Mesendoderm (in vitro differentiated cells): ENCODE measurements around the gene EML5.

Experiments
- DNase-seq: peaks from one replicate; pipeline ENCODE4 v3.0.0; 2013
- H2AK5ac ChIP-seq: 2 replicates; pipeline ENCODE4 v1.6.1; 2013; ENCODE audit warnings: low read length, inconsistent platforms
- H2BK120ac ChIP-seq: 2 replicates; pipeline ENCODE4 v1.6.1; 2013; ENCODE audit warnings: low read depth, mild to moderate bottlenecking, low read length, moderate library complexity, mixed read lengths
- H2BK15ac ChIP-seq: replicated peaks from 2 replicates; pipeline ENCODE4 v1.6.1; 2013; ENCODE audit warnings: low read depth, mild to moderate bottlenecking, moderate library complexity
- H2BK5ac ChIP-seq: 2 replicates; pipeline ENCODE4 v1.6.1; 2013; ENCODE audit warnings: low read length, inconsistent platforms
- H3K18ac ChIP-seq: 2 replicates; pipeline ENCODE4 v1.6.1; 2013; ENCODE audit warnings: mild to moderate bottlenecking, low read length, mixed read lengths
- H3K23ac ChIP-seq: one replicate; pipeline ENCODE4 v1.6.1; 2013; ENCODE audit warnings: low read length
- H3K27ac ChIP-seq: 2 replicates; pipeline ENCODE4 v1.5.1; 2013; ENCODE audit warnings: low read depth, mild to moderate bottlenecking, inconsistent platforms, low read length, moderate library complexity
- H3K27me3 ChIP-seq: 2 replicates; pipeline ENCODE4 v1.6.1; 2013; ENCODE audit warnings: low read length, control low read depth, mild to moderate bottlenecking, inconsistent platforms; ENCODE audit not compliant: insufficient read depth, poor library complexity
- H3K36me3 ChIP-seq: 2 replicates; pipeline ENCODE4 v1.6.1; 2013; ENCODE audit warnings: low read length, inconsistent platforms; ENCODE audit not compliant: control insufficient read depth, insufficient read depth
- H3K4ac ChIP-seq: one replicate; pipeline ENCODE4 v1.6.1; 2013; ENCODE audit warnings: low read depth, mild to moderate bottlenecking, low read length, moderate library complexity
- H3K4me1 ChIP-seq: 2 replicates; pipeline ENCODE4 v1.6.1; 2013; ENCODE audit warnings: low read depth, low read length, inconsistent platforms; ENCODE audit not compliant: control insufficient read depth
- H3K4me2 ChIP-seq: 2 replicates; pipeline ENCODE4 v1.6.1; 2013; ENCODE audit warnings: low read length
- H3K4me3 ChIP-seq: 2 replicates; pipeline ENCODE4 v1.5.1; 2013; ENCODE audit warnings: mild to moderate bottlenecking, low read length
- H3K56ac ChIP-seq: one replicate; pipeline ENCODE4 v1.6.1; 2013; ENCODE audit warnings: low read length
- H3K79me1 ChIP-seq: 2 replicates; pipeline ENCODE4 v1.6.1; 2013; ENCODE audit warnings: low read length, inconsistent platforms
- H3K79me2 ChIP-seq: 2 replicates; pipeline ENCODE4 v1.6.1; 2013; ENCODE audit warnings: mild to moderate bottlenecking, low read length; ENCODE audit not compliant: control insufficient read depth, insufficient read depth
- H3K9ac ChIP-seq: 2 replicates; pipeline ENCODE4 v1.6.1; 2013; ENCODE audit warnings: low read length, inconsistent platforms
- H4K5ac ChIP-seq: one replicate; pipeline ENCODE4 v1.6.1; 2013; ENCODE audit warnings: low read length
- H4K8ac ChIP-seq: one replicate; pipeline ENCODE4 v1.6.1; 2013; ENCODE audit warnings: low read depth, mild to moderate bottlenecking, control low read depth, low read length, moderate library complexity
- WGBS: extraction: QIAGEN DNeasy Blood & Tissue Kit; methylation state at CpG from one replicate; pipeline ENCODE4 v1.1.7; 2013; ENCODE audit warnings: low lambda C conversion rate, missing lambda C conversion rate; ENCODE audit not compliant: insufficient coverage; ENCODE audit errors: extremely low coverage; 5-methylcytosine and 5-hydroxymethylcytosine counted together

The EML5 gene

GRCh38 chr14:88604212-88604611 lies 188.5 kb downstream of the EML5 start:
- Histone ChIP-seq H2AK5ac (no peak overlapping the region), H4K8ac (no peak overlapping the region), H3K79me1 (peaks cover 2% of the 10 kb centered on the region), H2BK120ac (no peak overlapping the region), H3K4me3 (no peak overlapping the region), H3K23ac (no peak overlapping the region), H3K36me3 (peaks cover 14% of the 10 kb centered on the region), H2BK15ac (no peak overlapping the region), H3K56ac (no peak overlapping the region), H3K4ac (no peak overlapping the region), H2BK5ac (no peak overlapping the region), H3K4me1 (peaks cover 1% of the 10 kb centered on the region), H3K18ac (no peak overlapping the region), H3K27me3 (no peaks in the 10 kb centered on the region), H3K27ac (no peak overlapping the region), H4K5ac (no peak overlapping the region), H3K9ac (no peak overlapping the region), H3K4me2 (no peak overlapping the region), H3K79me2 (no peaks in the 10 kb centered on the region)
- DNase-seq = no peak

- H3K9ac ChIP-seq = no peak overlapping the region
- no peak overlapping the region for H3K27ac ChIP-seq
- H3K36me3 ChIP-seq = peaks cover 9% of the 10 kb centered on the region
- H3K18ac ChIP-seq = no peak overlapping the region
- no peak overlapping the region for H3K4ac ChIP-seq
- no peak overlapping the region for H3K4me3 ChIP-seq
- H2BK5ac ChIP-seq = no peak overlapping the region
- no peak for DNase-seq
- H3K4me1 ChIP-seq = peaks cover 1% of the 10 kb centered on the region
- H3K79me1 ChIP-seq = peaks cover 7% of the 10 kb centered on the region
- H2BK120ac ChIP-seq = no peak overlapping the region
- H3K4me2 ChIP-seq = no peak overlapping the region
- H4K8ac ChIP-seq = no peak overlapping the region
- H3K27me3 ChIP-seq = no peaks in the 10 kb centered on the region
- H2AK5ac ChIP-seq = no peak overlapping the region
- no peak overlapping the region for H4K5ac ChIP-seq
- no peak overlapping the region for H2BK15ac ChIP-seq
- H3K79me2 ChIP-seq = no peaks in the 10 kb centered on the region
- no CpG with 5 or more reads among the region's 10 CpGs for WGBS
- H3K23ac ChIP-seq = no peak overlapping the region
- H3K56ac ChIP-seq = no peak overlapping the region
Observed at GRCh38 chr14:88599761-88600439, 192.9 kb downstream of the EML5 start.

DNA sequence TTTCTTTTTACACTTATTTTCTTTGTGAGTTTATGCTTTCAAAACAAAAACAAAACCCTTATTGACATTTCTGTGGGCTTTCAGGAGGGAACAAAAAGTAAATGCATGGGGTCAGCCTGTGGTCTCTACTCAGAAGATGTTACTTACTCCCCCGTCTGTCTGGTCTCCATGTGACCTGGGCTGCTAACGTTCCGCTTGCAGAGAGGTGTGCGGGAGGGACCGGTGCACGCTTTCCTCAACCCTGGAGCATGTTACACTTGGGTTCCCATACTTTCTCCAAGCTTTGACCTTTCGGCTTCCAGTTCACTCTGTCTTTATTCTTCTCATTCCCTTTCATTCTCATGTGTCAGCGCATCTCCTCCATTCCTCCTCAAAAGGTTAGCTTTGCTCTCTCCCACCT lies 193.4 kb downstream of the EML5 start:
- Histone ChIP-seq H3K36me3 (peaks cover 9% of the 10 kb centered on the region), H3K18ac (no peak overlapping the region), H3K79me2 (no peaks in the 10 kb centered on the region), H2BK120ac (no peak overlapping the region), H3K56ac (no peak overlapping the region), H3K9ac (no peak overlapping the region), H4K5ac (no peak overlapping the region), H4K8ac (no peak overlapping the region), H3K4me3 (no peak overlapping the region), H3K4me1 (peaks cover 1% of the 10 kb centered on the region), H2AK5ac (no peak overlapping the region), H3K4ac (no peak overlapping the region), H3K27me3 (no peaks in the 10 kb centered on the region), H3K27ac (no peak overlapping the region), H3K4me2 (no peak overlapping the region), H3K79me1 (peaks cover 7% of the 10 kb centered on the region), H2BK15ac (no peak overlapping the region), H3K23ac (no peak overlapping the region), H2BK5ac (no peak overlapping the region)
- no peak for DNase-seq
- no CpG with 5 or more reads among the region's 8 CpGs for WGBS

DNA sequence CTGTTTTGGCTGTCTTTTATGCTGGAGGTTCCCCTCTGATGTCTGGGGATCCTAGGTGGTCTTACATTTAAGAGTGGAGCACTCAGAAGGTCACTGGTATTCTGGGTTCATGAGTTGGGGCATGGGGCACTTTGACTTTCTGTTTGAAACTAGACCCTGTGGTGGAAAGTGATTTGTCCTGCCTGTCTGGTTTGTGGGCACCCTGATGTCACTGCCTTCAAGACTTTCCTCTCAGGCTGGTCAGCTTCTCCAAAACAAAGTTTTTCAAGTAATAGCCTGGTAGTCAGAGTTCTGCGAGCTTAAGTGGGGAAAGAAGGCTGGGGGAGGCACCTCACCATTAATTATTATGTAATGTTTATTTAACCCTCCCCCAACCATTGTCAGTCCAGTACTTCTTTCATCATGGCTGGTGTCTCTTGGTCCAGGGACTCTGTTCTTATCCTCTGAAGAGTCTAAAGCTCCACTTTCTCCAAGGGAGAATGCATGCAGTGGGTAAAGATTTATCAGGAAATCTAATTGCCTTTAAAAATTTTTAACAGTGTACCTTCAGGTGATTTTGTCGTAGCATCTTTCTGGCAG lies 194.6 kb downstream of the EML5 start:
- WGBS = no CpG with 5 or more reads among the region's 2 CpGs
- no peak overlapping the region for H2BK120ac ChIP-seq

DNA sequence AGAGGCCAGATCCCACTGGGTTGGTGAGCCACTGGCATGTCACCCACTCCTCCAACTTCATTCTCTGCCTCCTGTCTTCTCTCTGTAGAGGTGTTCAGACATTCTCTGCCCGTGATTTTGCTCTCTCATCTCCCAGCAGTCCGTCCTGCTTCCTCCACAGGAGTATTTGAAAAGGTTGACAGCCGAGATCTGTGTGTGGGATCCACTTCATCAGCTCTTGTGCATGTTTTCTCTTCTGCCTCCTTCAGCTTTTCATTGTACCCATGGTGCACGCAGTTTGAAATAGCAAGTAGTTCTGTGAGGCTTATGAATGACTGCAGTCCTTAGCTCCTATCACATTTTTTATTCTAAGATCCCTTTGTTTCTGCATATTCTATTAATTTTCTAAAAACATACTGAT lies 195.2 kb downstream of the EML5 start:
- Histone ChIP-seq H3K4me3 (no peak overlapping the region), H3K36me3 (peaks cover 4% of the 10 kb centered on the region)

More for the DNA sequence above, 194.6 kb downstream of the EML5 start:
- Histone ChIP-seq H3K9ac (no peak overlapping the region), H3K4me3 (no peak overlapping the region), H3K56ac (no peak overlapping the region), H3K36me3 (peaks cover 6% of the 10 kb centered on the region), H4K5ac (no peak overlapping the region), H3K79me1 (peaks cover 7% of the 10 kb centered on the region), H2AK5ac (no peak overlapping the region), H3K27ac (no peak overlapping the region), H3K4me2 (no peak overlapping the region), H3K18ac (no peak overlapping the region), H3K4me1 (peaks cover 1% of the 10 kb centered on the region), H4K8ac (no peak overlapping the region), H3K4ac (no peak overlapping the region), H2BK15ac (no peak overlapping the region), H3K23ac (no peak overlapping the region), H2BK5ac (no peak overlapping the region), H3K79me2 (no peaks in the 10 kb centered on the region), H3K27me3 (no peaks in the 10 kb centered on the region)
- no peak for DNase-seq

GRCh38 chr14:88597038-88597437 lies 195.7 kb downstream of the EML5 start:
- Histone ChIP-seq H3K4ac (no peak overlapping the region), H3K18ac (no peak overlapping the region), H3K4me3 (no peak overlapping the region), H2BK15ac (no peak overlapping the region), H4K8ac (no peak overlapping the region), H3K4me2 (no peak overlapping the region), H3K79me2 (no peaks in the 10 kb centered on the region), H3K56ac (no peak overlapping the region), H4K5ac (no peak overlapping the region), H2AK5ac (no peak overlapping the region), H3K27ac (no peak overlapping the region), H3K36me3 (peaks cover 4% of the 10 kb centered on the region), H3K4me1 (peaks cover 1% of the 10 kb centered on the region), H3K9ac (no peak overlapping the region), H3K79me1 (peaks cover 7% of the 10 kb centered on the region), H2BK5ac (no peak overlapping the region), H3K27me3 (no peaks in the 10 kb centered on the region), H2BK120ac (no peak overlapping the region), H3K23ac (no peak overlapping the region)
- no peak for DNase-seq
- no CpG with 5 or more reads among the region's 4 CpGs for WGBS

More for the DNA sequence above, 195.2 kb downstream of the EML5 start:
- Histone ChIP-seq H3K4ac (no peak overlapping the region), H3K4me2 (no peak overlapping the region), H3K27me3 (no peaks in the 10 kb centered on the region), H2AK5ac (no peak overlapping the region), H3K4me1 (peaks cover 1% of the 10 kb centered on the region), H3K27ac (no peak overlapping the region), H3K79me1 (peaks cover 7% of the 10 kb centered on the region), H3K23ac (no peak overlapping the region), H4K5ac (no peak overlapping the region), H3K56ac (no peak overlapping the region), H3K79me2 (no peaks in the 10 kb centered on the region), H2BK5ac (no peak overlapping the region), H2BK120ac (no peak overlapping the region), H2BK15ac (no peak overlapping the region), H4K8ac (no peak overlapping the region), H3K18ac (no peak overlapping the region), H3K9ac (no peak overlapping the region)
- no CpG with 5 or more reads among the region's 4 CpGs for WGBS
- no peak for DNase-seq
